ENCODE results near the gene CARD11.
A peak's percentile ranks its signal among the peaks of the same experiment; 100 is the strongest.

CARD11 gene

DNA sequence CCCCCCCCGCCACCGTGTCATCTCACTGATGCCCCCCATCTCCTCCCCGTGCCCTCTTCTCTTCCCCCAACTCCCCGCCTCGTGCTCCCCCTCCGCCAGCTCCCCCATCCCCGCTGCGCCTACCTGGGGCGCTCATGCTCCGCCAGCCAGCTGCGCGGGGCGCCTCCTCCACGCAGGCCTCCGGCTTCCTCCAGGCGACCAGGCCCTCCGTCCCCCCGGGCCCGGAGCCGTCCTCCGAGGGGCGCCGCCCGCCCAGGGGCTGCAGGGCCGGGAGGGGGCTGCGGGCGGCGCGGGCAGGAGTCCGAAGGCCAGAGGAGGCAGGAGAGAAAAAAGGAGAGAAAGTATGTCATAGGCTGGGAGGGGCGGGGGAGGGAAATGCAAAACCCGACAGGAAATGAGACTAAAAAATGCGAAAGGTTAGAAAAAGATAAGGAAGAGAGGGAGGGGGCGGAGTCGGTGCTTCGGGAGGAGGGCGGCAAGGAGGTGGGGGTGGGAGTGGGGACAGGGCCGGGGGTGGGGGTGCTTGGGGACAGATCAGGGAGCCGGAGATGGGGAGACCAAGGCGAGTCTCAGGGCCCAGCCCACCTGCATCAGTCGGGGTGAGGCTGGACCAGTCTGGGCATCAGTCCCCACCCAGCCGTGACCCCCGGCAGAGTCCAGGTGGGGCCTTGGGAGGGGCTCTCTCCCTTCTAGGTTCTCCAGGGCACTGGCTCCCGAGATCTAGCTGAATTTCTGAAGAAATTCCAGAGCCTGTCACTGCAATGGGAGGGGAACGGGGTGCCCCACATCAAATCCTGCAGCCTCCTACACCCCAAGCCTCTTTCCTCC, at the start of gene CARD11:
TSS of gene CARD11 (minus strand) at position 324 of the 828 bp plus-strand sequence. CDS start 85,361 bp downstream, outside the sequence.
- no peak for DNase-seq (ENCODE audit: low spot score)

DNA sequence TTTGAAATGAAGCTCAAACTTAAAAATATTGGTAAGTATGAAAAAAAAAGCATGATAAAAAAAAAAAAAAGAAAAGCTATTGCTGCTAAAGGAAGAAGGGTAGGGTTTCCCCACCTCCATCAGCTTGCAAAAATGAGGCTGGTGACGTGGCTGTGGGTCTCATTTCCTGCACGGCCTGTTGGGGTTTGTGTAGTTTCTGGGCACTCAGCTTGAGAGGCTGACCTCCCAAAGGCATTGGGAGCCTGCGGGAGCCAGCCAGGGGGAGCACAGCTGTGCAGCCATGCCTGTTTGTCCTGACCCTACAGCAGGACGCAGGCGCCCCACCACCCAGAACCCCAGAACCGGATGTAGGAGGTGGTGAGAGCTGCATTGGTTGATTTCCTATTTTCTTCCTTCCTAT, 48.8 kb upstream of the CARD11 start:
- DNase-seq (ENCODE audit: low spot score), result no peak

DNA sequence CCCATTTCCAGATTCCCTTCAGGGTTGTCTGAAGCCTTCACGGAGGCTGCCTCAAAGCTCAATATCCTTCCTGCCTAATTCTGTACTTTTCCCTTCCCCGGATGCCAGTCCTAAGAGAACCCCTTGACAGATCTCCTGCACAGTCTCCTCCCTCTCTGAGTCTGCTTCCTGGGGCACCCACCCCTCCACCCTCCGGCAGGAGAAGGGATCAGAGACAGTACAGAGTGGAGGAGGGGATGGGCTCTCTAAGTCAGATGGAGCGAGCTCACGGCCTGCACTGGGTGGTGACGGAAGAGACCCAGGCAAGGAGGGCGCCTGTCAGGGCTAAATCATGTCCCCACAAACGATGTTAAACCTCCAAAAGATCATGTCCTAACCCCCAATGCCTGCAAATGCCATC, 48.0 kb upstream of the CARD11 start:
- DNase-seq (ENCODE audit: low spot score), result no peak

DNA sequence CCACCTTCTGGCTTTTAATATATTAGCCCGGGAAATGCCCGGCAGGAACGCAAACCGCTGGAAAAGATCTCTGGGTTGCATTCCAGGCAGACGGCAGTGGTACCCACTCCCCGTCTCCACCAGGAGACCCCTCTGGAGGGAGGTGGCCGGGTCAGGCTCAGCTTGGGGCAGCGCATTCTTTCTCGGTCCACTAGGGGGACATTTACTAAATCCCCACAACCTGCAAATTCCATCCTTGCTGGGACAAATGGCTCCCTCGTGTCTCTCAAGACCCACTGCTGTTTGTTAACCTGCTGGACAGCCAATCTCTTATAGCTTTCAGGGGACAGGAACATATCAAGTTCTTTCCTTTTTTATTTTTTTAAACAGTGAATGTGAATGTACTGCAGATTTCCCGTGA, 45.8 kb upstream of the CARD11 start:
- peak; percentile 68 for DNase-seq (ENCODE audit: low spot score)

DNA sequence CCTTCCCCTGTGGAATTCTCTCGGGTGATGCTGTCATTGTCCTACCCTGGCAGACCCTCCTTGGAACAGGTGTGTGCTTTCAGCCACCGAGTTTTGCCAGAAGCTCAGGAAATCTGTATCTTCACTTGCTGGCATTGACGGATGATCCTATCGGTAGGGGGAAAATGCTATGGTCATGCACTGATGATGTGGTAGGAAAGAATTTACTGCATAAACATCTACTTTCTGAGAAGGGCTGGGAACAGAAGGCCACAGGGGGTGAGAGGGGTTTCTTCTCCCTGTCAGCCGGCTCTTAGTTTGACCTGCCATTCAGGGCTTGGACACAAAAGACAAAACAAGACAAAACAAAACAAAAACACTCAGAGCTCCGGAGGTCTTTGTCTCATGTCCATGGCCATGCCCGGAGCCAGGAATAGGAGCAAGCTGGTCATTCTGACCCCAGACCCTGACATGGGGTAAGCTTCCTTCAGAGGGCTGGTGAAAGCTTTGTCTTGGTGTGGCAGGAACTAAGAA, 43.6 kb upstream of the CARD11 start:
- DNase-seq (ENCODE audit: low spot score), result no peak

DNA sequence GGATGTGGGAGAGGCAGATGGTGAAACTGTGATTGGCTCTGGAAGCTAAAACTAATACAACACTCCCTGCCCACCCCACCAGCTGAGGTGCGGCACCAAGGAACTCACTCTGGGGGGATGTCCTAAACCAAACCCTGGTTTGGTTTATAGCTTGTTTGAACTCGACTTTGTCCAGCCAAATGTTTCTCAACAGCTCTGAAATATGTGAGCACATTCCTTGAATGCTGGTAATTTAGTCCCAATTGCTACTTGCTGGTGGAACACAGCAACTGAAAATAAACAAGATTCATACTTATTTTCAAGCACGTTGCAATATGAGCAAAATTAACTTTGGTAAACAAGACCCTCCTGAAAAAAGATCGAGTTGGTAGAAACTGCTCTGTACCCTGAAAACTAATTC, 39.7 kb upstream of the CARD11 start:
- no peak for DNase-seq (ENCODE audit: low spot score)

DNA sequence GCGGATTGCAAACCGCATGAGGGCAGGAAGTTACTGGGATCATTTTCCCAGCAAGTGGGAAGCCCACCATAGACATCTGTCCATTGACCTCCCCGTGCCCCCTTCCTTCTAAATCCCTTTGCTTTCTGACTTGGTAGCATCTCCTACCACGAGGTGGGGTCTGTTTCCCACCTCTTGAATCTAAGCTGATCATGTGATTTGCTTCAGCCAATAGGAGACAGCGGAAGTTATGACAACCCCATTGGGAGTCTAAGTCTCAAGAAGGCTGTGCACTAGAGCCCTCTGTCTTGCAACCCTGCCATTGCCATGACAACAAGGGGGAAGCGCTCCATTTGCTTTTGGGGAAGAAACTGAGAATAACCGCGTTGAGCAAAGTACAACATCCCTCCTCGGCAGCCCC, 39.2 kb upstream of the CARD11 start:
- no peak for DNase-seq (ENCODE audit: low spot score)

DNA sequence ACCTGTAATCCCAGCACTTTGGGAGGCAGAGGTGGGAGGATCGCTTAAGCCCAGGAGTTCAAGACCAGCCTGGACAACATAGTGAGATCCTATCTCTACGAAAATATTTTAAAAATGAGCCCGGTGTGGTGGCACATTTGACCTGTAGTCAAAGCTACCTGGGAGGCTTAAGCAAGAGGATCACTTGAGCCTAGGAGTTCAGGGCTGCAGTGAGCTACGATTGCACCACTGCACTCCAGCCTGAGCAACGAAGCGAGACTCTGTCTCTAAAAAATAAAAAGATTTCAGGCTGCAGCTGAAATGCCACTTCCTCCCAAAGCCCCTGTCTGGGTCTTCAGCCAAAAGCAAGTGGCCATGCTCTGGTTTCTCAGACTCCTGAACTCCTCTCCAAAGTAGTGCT, 38.7 kb upstream of the CARD11 start:
- DNase-seq (ENCODE audit: low spot score), result no peak

DNA sequence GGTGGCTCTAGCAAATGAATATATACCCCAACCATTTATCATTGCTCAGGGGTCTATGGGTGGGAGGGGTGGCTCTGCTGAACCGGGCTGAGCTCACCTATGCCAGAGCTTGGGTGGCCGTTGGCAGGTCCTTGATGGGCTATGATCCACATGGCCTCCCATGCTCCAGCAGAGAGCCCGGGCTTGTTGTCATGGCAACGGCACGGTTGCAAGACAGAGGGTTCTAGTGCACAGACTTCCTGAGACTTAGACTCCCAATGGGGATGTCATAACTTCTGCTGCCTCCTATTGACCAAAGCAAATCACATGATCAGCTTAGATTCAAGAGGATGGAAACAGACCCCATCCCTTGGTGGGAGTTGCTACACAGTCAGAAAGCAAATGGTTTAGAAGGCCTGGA, 36.4 kb upstream of the CARD11 start:
- no peak for DNase-seq (ENCODE audit: low spot score)

DNA sequence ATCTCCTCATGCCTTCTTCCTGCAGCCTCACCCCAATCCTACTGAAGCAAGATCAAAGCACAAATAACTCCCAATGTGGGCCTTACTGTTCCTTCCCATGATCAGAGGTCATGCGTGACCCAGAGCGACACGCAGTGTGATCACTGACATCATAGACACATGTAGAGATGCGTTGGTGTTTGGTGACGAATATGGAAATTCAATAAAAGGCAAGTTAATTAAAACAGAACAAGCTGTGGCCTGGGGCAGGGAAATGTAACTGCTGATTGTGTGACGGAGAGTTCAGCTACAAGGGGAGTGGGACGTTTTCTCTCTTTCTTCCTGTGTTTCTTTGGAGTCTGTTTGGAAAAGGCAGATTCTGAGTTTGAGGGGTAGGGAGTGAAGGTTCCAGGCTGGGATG, 34.8 kb upstream of the CARD11 start:
- DNase-seq (ENCODE audit: low spot score), result no peak

DNA sequence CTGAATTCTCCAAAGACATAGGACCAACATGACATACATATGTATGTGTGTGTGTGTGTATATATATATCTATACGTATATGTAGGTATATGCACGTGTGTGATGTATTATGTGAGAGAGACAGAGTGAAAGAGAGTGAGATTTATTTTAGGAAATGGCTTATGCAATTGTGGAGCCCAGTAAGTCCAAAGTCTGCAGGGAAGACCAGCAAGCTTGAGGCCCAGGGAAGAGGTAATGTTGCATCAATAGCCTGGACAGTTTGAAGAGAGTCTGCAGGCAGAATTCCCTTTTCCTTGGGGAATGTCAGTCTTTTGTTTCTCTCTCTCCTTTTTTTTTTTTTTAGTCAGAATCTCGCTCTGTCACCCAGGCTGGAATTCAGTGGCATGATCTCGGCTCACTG, 33.0 kb upstream of the CARD11 start:
- no peak for DNase-seq (ENCODE audit: low spot score)

DNA sequence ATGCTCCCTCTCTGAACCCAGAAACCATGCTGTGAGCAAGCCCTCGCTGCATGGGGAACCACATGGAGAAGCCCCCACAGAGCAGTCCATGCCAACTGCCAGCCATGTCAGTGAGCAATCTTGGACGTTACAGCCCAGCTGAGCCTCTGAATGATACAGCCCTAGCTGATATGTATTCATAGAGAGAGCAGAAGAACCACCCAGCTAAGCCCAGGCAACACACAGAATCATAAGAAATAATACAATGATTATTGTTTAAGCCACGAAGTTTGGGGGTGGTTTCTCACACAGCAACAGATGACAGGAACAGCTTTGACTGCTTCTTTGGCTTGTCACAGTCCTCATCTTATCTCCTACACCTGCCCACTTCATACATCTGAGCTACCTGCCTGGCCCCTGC, 32.5 kb upstream of the CARD11 start:
- no peak for DNase-seq (ENCODE audit: low spot score)

DNA sequence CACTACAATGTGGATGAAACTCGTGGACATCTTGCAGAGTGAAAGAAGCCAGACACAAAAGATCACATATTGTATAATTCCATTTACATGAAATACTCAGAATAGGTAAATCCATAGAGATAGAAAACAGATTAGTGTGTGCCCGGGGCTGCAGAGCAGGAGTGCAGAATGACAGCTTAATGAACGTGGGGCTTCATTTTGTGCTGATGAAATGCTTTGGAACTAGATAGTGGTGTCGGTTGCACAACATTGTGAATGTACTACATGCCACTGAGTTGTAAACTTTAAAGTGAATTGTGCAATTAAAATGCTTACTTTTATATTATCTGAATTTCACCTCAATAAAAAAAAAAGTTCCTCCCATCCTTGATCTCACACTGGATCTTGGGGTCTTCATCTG, 31.8 kb upstream of the CARD11 start:
- no peak for DNase-seq (ENCODE audit: low spot score)

DNA sequence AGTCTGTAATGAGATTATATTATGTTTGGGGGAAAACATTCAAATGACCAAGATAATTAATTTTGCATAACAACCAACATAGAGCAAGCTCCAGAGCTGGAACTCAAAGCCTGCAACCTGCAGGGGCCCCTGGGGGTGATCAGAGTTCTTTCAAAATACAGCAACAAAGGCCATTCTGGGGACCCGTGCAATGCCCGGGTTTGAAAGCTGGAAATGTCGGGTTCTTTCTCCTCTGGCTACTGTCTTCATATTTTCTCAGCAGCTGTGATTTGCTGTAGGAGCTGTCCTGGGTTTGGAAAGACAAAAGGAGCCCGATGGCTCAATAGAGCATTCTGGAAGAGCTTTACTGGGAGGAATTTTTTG, 30.8 kb upstream of the CARD11 start:
- no peak for DNase-seq (ENCODE audit: low spot score)

DNA sequence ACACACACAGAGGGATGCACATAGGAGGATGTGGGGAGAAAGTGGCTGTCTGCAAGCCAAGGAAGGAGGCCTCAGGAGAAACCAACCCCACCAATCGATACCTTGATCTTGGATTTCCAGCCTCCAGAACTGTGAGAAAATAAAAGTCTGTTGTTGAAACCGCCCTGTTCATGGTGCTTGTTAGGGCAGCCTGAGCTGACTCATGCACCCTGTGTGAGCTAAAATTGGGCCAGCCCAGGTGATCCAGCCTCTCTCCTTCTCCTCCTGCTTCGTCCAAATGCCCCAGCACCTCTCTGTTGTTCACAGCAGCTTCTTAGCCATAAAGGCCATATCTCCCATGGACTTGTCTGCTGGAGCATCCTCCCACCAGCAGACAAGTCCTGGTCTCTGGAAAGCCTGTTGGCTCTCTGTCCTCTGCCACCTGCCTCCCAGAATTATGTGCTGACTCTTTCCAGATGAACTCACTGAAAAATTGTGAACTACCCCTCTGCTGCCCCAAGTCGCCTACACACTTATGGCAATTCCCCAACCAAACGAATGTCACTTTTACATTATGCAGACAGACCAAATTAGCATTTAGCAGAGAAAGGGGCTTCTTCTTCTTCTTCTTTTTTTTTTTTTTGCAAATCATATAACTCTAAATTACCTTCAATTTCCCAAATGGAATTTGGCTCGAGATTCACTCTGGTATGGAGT, 30.2 kb upstream of the CARD11 start:
- DNase-seq (ENCODE audit: low spot score), result no peak

DNA sequence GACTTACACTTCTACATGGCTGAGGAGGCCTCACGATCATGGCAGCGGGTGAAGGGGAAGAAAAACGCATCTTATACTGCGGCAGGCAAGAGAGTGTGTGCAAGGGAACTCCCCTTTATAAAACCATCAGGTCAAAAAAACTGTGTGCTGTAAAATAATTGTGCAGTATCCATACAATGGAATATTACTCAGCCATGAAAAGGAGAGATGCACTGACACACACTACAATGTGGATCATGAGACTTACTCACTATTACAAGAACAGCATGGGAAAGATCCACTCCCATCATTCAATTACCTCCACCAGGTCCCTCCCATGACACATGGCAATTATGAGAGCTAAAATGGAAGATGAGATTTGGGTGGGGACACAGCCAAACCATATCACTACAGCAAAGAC, 27.2 kb upstream of the CARD11 start:
- no peak for DNase-seq (ENCODE audit: low spot score)

DNA sequence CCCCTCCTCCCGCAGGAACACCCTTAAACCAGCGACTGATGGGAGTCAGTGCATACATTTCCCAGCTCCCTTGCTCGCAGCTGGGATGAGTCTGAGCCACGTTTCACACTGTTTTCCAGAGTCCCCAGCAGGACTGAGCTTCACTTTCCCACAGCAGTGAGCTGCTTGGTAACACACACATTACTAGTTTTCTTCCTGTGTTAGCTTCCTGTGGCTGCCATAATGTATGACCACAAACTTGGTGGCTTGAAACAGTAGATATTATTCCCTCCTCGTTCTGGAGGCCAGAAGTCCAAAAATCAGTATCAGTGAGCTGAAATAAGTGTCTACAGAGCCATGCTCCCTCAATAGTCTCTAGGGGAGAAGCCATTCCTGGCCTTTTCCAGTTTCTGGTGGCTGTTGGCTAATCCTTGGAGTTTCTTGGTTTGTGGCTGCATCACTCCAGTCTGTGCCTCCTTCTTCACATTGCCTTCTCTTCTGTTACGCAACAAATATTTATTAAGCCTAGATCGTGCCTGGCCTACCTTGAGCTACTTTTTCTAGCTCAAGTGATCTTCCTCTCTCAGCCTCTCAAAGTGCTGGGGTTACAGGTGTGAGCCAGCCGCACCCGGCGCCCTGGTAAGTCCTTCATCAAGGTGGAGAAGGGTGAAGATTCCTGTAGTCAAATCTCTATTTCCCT, 26.2 kb upstream of the CARD11 start:
- DNase-seq (ENCODE audit: low spot score), result no peak

DNA sequence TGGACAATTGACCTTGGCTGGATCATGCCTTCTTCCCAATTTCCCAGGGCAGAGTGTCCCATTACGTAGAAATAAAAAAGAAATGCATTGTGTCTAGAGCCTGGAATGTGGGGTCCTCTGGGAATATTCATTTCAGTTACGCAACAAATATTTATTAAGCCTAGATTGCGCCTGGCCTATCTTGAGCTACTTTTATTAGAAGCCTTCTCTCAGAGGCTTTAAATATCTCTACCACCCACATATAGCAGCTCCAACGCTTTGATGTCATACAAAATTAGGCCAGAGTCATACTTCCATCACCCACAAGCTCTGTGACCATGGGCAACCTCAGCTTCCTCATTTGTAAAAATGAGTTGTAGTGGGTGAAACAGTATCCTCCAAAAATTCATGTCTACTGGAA, 24.9 kb upstream of the CARD11 start:
- no peak for DNase-seq (ENCODE audit: low spot score)

DNA sequence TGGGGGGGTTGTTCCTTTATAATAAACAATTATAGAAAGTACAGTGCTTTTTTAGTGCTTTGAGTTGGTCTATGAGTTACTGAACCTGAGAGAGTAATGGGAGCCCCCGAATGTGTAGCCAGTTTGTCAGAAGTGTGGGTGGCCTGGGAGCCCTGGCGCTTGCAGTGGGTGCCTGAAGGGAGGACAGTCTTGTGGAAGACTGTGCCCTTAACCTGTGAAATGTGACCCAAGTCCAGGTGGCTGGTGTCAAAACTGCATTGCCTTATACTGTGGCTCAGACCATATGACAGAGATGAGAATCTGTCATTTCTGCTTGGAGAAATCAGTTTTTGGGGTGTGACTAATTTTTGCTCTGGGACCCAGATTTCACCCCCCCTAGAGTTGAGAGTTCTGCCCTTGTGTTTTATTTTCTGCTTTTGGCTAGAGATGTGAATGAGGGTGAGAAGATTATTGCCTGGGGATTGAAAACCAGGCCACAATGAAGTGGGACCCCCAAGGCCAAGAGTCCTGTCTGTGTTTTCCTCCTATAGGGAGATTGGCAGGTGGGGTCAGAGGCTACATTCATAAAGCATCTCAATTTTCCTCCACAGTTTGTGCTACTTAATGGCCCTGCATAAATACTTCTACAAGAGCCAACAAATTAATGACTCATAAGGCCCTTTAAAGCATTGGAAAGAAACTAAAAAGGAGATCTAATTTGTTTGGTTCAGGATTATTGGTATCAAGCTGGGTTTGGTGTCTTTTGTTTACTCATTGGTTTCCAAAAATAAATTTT, 24.1 kb upstream of the CARD11 start:
- DNase-seq (ENCODE audit: low spot score), result no peak

DNA sequence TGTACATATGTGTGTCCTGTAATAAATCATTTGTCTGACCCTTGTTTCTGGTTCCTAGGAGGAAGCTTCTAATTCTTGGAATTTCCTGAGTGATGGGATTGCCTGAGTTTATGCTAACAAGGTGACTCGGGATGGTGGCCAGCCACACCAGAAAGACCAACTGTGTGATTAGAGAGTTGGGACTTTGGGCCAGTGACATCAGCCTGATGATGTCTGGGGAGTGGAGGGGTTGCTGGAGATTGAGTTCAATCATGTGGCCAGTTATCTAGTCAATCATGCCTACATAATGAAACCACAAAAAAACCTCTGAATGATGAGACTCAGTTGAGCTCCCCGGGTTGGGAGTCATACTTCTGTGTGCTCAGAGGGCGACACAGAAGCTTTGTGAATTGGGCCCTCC, 23.5 kb upstream of the CARD11 start:
- DNase-seq (ENCODE audit: low spot score), result no peak

DNA sequence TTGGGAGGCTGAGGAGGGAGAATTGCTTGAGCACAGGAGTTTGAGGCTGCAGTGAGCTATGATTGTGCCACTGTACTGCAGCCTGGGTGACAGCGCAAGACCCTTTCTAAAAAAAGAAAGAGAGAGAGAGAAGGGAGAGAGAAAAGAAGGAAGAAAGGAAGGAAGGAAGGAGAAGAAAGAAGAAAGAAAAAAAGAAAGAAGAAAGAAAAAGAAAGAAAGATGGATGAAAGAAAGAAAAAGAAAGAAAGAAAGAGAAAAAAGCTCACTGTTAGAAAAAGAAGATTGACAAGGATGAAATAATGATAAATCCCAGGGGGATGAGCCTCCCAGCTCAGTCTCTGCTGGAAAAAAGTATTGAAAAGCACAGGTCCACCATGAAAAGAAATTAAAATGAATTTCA, 22.8 kb upstream of the CARD11 start:
- no peak for DNase-seq (ENCODE audit: low spot score)

DNA sequence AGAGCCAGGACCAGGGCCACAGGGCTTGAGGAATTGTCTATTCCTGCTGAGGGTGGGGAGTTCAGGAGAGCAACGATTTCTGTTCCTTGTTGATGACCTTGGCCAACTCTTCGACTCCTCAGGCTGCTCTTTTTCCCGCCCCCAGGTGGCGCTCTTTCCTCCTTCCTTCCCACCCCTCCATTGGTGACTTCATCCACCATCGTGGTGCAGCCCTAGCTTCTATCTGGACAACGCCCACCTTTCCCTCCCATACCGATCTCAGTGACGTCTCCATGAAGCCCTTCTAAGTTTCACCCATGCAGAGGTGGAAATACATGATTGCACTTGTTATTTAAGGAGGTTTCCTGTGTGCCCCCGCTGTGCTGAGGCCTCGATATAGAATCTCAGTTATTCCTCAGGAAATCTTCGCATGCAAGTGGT, 22.1 kb upstream of the CARD11 start:
- peak; percentile 73 for DNase-seq (ENCODE audit: low spot score)
